Mucosa of stomach (tissue), 1 donor: ENCODE measurements around the gene CD300LG.

Source experiments
- H3K27me3 ChIP-seq: one replicate; pipeline ENCODE4 v1.7.0; 2013; ENCODE audit warnings: mild to moderate bottlenecking, low read length; ENCODE audit not compliant: control insufficient read depth, insufficient read depth
- H3K36me3 ChIP-seq: one replicate; pipeline ENCODE4 v1.7.0; 2013; ENCODE audit warnings: low read length; ENCODE audit not compliant: control insufficient read depth, insufficient read depth
- H3K4me1 ChIP-seq: one replicate; pipeline ENCODE4 v1.7.0; 2013; ENCODE audit warnings: mild to moderate bottlenecking, low read length; ENCODE audit not compliant: control insufficient read depth, insufficient read depth
- H3K4me3 ChIP-seq: one replicate; pipeline ENCODE4 v1.7.0; 2013; ENCODE audit warnings: low read length
- H3K9ac ChIP-seq: one replicate; pipeline ENCODE4 v1.7.0; 2013; ENCODE audit warnings: mild to moderate bottlenecking, low read length, moderate library complexity
- H3K9me3 ChIP-seq: one replicate; pipeline ENCODE4 v1.7.0; 2013; ENCODE audit warnings: mild to moderate bottlenecking, low read length, moderate library complexity; ENCODE audit not compliant: control insufficient read depth
- donor health status: Pancreatic carcinoma.

CD300LG gene

DNA sequence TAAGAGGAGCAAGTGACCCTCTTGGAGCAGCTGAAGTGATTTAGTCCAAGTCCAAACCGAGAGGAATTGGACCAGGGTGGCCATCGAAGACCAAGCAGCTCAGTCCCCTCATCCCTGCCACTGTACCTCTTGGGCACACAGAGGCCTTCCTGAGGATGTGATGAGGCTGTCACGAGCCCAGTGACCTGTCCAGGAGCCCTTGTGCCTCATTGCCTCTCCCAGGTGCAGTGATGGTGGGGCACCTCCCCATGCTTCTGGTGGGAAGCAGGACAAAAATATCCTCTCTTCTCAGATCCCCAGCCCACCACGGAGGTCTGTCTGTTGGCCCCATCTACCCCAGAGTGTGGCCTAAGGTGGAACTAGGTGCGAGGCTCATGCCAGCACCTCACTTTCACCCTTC lies 2.7 kb upstream of the CD300LG start:
- no peaks in the 10 kb centered on the region for H3K36me3 ChIP-seq
- peaks cover 17% of the 10 kb centered on the region for H3K4me1 ChIP-seq
- H3K9me3 ChIP-seq: no peaks in the 10 kb centered on the region
- H3K27me3 ChIP-seq: no peaks in the 10 kb centered on the region
- H3K9ac ChIP-seq: no peak overlapping the region
- H3K4me3 ChIP-seq: no peak overlapping the region

DNA sequence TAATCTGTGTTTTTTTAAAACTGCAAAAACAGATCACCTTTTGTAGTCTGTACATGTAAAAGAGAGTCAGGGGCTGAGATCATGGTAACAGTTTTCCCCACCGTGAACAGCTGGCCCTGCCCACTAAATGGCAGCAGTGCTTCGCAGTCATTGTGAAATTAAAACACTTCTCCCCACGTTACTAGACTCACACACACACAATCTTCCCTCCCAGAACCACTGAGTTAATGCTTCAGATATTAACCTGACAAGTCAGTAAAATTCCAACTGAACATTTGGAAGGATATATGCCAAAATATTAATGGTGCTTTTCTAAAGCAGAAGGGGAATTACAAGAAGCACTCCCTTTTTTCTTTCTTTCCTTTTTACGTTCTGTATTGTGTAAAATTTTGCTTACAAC lies 1.2 kb upstream of the CD300LG start:
- Histone ChIP-seq H3K9me3 (no peaks in the 10 kb centered on the region), H3K9ac (no peak overlapping the region), H3K4me1 (peaks cover 2% of the 10 kb centered on the region), H3K36me3 (no peaks in the 10 kb centered on the region), H3K4me3 (no peak overlapping the region), H3K27me3 (no peaks in the 10 kb centered on the region)

DNA sequence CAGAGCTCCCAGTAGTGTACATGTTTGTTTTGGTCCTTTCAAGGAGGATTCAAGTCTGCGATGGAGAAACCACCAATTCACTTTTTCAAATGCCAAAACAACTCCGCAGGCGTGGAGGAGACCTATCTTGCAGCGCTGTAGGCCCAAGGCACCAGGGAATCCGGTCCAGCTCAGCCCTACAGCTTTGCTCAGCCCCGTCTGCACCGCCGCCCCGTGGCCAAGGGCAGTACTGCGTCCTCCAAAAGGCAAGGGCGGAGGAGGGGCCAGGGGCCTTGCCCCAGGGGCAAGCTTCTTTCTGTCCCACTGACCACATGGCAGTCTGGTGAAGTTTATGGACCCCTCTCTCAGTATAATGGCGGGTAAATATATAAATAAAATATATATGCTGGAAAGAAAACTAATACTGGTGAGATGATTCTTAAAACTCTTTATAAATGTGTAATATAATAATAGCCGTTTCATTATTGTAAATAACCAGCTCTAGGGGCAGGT lies 709 bp upstream of the CD300LG start:
- H3K27me3 ChIP-seq: no peaks in the 10 kb centered on the region
- H3K9me3 ChIP-seq: no peaks in the 10 kb centered on the region
- no peaks in the 10 kb centered on the region for H3K36me3 ChIP-seq
- no peaks in the 10 kb centered on the region for H3K4me1 ChIP-seq
- no peak overlapping the region for H3K4me3 ChIP-seq
- no peak overlapping the region for H3K9ac ChIP-seq

DNA sequence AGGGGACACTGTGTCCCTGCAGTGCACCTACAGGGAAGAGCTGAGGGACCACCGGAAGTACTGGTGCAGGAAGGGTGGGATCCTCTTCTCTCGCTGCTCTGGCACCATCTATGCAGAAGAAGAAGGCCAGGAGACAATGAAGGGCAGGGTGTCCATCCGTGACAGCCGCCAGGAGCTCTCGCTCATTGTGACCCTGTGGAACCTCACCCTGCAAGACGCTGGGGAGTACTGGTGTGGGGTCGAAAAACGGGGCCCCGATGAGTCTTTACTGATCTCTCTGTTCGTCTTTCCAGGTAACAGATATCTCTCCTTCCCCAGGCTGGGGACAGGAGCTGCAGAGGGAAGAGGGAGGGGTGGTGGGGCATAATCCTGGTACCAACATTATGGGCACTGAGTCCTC lies 1.6 kb downstream of the CD300LG start:
- Histone ChIP-seq H3K4me3 (no peak overlapping the region), H3K9ac (no peak overlapping the region), H3K36me3 (no peaks in the 10 kb centered on the region), H3K27me3 (peaks cover 12% of the 10 kb centered on the region), H3K9me3 (no peaks in the 10 kb centered on the region), H3K4me1 (no peaks in the 10 kb centered on the region)

DNA sequence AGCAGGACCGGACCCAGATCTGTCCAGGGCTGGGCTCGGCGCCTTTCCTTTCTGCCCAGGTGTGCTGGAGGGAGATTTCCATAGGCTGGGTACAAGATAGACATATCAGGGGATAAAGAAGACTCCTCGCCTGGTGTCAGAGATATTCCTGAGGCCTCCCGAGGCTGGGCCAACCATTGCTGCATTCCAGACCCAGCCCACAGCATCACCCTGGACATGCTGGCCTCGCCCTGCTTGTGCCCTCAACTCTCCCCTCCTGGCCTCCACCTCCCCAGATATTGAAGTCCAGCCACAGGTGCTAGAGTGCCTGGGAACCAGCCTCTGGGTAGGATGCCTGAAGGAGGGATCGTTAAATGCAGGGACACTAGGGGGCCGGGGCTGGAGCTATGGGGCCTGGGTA lies 2.1 kb downstream of the CD300LG start:
- Histone ChIP-seq H3K36me3 (no peaks in the 10 kb centered on the region), H3K9ac (no peak overlapping the region), H3K4me3 (no peak overlapping the region), H3K9me3 (no peaks in the 10 kb centered on the region), H3K27me3 (peaks cover 16% of the 10 kb centered on the region), H3K4me1 (no peaks in the 10 kb centered on the region)

DNA sequence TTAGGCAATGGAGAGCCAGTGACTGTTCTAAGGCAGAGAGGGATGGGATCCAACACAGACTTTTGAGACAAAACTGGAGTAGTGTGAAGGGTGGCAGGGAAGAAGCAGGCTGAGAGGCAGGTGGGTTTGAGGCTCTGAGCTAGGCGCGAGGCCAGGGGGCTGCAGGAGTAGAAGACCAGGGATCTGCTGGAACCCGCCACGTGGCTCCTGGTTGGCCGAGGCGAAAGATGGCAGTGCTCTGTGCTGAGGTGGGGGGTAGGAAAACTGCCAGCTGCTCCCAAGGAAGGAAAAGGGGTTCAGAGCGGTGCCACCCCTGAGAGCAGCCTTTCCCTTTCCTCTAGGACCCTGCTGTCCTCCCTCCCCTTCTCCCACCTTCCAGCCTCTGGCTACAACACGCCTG lies 5.6 kb downstream of the CD300LG start:
- H3K9ac ChIP-seq: no peak overlapping the region

DNA sequence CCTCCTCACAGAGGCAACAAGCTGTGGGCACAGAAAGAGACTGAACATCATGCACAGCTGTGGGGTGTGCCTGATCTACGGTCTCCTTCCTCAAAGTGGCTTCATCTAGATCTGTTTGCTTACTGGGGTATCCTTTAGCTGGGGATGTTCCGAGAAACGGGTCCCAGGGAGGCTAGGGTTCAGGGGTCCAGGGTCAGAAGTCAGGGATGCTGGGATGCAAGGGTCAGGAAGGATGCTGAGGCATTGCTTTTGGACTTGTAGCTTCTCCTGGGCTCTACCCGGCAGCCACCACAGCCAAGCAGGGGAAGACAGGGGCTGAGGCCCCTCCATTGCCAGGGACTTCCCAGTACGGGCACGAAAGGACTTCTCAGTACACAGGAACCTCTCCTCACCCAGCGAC lies 6.6 kb downstream of the CD300LG start:
- Histone ChIP-seq H3K9ac (no peak overlapping the region), H3K9me3 (no peaks in the 10 kb centered on the region), H3K27me3 (peaks cover 41% of the 10 kb centered on the region), H3K36me3 (no peaks in the 10 kb centered on the region), H3K4me1 (no peaks in the 10 kb centered on the region), H3K4me3 (no peak overlapping the region)

More for the DNA sequence above, 5.6 kb downstream of the CD300LG start:
- peaks cover 37% of the 10 kb centered on the region for H3K27me3 ChIP-seq
- no peak overlapping the region for H3K4me3 ChIP-seq
- H3K4me1 ChIP-seq: no peaks in the 10 kb centered on the region
- no peaks in the 10 kb centered on the region for H3K36me3 ChIP-seq
- H3K9me3 ChIP-seq: no peaks in the 10 kb centered on the region

DNA sequence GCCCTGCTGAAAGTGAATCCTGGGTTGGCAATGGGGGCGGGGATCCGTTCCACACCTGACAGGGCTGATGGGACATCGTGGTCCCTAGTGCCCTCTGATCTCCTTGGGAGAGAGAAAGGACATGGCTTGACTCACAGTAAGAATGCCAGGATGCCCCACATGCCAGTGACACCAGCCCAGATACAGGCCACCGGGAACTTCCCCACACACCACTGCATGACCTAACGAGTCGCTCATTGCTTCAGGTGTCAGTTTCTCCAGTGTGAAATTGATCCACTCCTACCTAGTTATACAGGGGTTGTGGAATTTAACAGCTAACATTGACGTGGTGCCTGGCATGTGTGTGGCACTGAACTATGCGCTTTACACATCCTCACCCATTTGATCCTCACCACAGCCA lies 7.5 kb downstream of the CD300LG start:
- H3K4me3 ChIP-seq: no peak overlapping the region
- H3K27me3 ChIP-seq: peaks cover 41% of the 10 kb centered on the region
- no peaks in the 10 kb centered on the region for H3K9me3 ChIP-seq
- H3K36me3 ChIP-seq: no peaks in the 10 kb centered on the region
- H3K9ac ChIP-seq: no peak overlapping the region
- H3K4me1 ChIP-seq: no peaks in the 10 kb centered on the region

DNA sequence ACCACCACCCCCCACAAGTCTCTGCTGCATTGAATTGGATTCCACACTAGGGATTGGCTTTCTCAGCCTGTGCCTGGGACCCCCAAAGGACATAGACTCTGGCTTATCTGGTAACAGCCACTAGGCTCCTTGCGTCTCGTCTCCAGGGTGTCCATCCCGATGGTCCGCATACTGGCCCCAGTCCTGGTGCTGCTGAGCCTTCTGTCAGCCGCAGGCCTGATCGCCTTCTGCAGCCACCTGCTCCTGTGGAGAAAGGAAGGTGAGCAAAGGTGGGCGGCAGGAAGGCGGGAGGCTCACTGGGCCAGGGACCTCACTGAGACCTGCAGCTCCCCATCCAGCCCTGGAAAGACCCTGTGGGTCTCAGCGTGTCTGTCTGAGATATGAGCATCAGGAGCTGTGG lies 8.1 kb downstream of the CD300LG start:
- Histone ChIP-seq H3K4me3 (no peak overlapping the region), H3K27me3 (peaks cover 41% of the 10 kb centered on the region), H3K4me1 (no peaks in the 10 kb centered on the region), H3K9ac (no peak overlapping the region), H3K36me3 (no peaks in the 10 kb centered on the region), H3K9me3 (no peaks in the 10 kb centered on the region)

DNA sequence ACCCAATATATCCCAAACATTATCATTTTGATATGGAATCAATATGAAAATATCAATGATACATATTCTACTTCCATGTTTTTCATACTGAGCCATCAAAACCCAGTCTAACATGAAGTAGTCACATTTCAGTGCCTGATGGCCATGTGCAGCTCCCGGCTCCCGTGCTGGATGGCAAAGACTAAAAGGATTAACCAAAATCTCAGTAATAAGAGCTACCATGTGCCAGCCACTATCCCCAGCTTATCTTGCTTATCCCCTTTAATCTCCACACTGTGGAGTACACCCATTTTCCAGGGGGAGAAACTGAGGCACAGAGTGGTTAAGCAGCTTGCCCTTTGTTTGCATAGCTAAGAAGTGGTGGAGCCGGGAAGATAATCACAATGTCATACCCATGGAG lies 9.2 kb downstream of the CD300LG start:
- Histone ChIP-seq H3K9ac (no peak overlapping the region), H3K4me3 (no peak overlapping the region), H3K4me1 (no peaks in the 10 kb centered on the region), H3K27me3 (peaks cover 41% of the 10 kb centered on the region), H3K36me3 (no peaks in the 10 kb centered on the region), H3K9me3 (no peaks in the 10 kb centered on the region)

DNA sequence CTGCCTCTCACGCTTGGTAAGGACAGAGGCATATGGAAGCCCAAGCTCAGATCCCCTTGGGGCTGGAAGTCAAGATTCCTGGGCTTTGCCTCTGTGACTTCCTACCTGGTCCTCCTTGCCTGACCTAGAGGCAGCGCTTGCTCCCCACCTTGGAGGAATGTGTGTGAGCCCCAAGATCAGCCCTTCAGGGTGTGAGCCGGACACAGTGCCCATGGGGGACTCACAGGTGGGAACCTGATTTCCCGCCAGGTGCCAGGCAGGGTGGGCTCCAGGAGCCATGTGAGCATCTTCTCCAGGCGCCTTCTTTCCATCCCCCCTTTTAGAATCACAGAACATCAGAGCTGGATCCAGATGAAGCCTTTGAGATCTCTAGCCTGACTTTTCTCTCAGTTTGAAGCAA lies 10.2 kb downstream of the CD300LG start:
- Histone ChIP-seq H3K36me3 (no peaks in the 10 kb centered on the region), H3K9me3 (no peaks in the 10 kb centered on the region), H3K4me3 (no peak overlapping the region), H3K4me1 (no peaks in the 10 kb centered on the region), H3K27me3 (peaks cover 41% of the 10 kb centered on the region), H3K9ac (no peak overlapping the region)

DNA sequence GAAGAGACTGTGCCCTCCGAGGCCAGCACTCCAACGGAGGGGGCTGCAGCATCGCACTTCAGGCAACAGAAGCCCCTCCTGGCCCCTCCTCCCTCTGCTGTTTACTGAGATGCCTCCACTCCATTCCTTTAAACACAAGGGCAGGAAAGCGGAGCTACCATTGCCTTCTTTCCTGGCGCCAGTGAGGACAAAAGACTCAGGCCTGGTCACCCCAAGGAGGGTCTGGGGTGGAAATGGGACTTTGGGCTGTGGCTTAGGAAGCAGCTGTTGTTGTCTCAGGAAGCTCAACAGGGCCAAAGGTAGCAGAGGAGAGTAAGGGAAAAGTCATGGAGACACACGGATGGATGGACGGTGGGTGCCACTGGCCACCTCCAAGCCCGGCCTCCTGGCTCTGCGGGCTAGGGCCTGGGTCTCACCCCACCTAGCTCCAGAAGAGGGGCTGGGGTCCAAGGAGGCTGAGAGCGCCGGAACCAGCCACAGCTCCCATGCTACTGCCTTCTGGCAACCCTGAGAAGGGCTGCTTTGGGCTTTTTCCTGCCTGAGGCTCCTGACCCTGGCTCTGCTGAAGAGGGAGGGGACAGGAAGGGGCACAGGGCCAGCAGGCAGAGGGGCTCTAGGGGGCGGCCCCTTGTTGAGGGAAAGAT lies 11.1 kb downstream of the CD300LG start:
- H3K27me3 ChIP-seq: peaks cover 33% of the 10 kb centered on the region
- H3K9me3 ChIP-seq: no peaks in the 10 kb centered on the region
- no peaks in the 10 kb centered on the region for H3K36me3 ChIP-seq
- no peak overlapping the region for H3K4me3 ChIP-seq
- H3K4me1 ChIP-seq: no peaks in the 10 kb centered on the region
- H3K9ac ChIP-seq: no peak overlapping the region
